Liver (tissue), 3 donors: ENCODE results near the gene TM9SF3.

Experiments used
- EGR1 ChIP-seq, 2 donors: IDR thresholded peaks; 2 replicates each; pipeline ENCODE4 v1.6.1; 2016 to 2018; ENCODE audit warnings: antibody characterized with exemption in 2 of 2, low read depth in 2 of 2
- FOXA1 ChIP-seq: IDR thresholded peaks from 2 replicates; pipeline ENCODE4 v1.6.1; 2016; ENCODE audit warnings: antibody characterized with exemption
- GABPA ChIP-seq, 2 donors: IDR thresholded peaks in 1 of 2; conservative IDR thresholded peaks in 1 of 2; 2 replicates each; pipeline ENCODE4 v1.6.1; 2016; ENCODE audit warnings: antibody characterized with exemption in 2 of 2, mild to moderate bottlenecking in 1 of 2, moderate library complexity in 1 of 2
- HNF4G ChIP-seq: IDR thresholded peaks from 2 replicates; pipeline ENCODE4 v1.6.1; 2016; ENCODE audit warnings: antibody characterized with exemption
- JUND ChIP-seq, 2 donors: IDR thresholded peaks; 2 replicates each; pipeline ENCODE4 v1.6.1; 2016; ENCODE audit warnings: antibody characterized with exemption in 2 of 2
- RAD21 ChIP-seq, 2 donors: IDR thresholded peaks; 2 replicates each; pipeline ENCODE4 v1.6.1; 2016; ENCODE audit warnings: antibody characterized with exemption in 2 of 2, mild to moderate bottlenecking in 2 of 2
- SP1 ChIP-seq: IDR thresholded peaks from 2 replicates; pipeline ENCODE4 v1.6.1; 2018; ENCODE audit warnings: antibody characterized with exemption, mild to moderate bottlenecking
- TAF1 ChIP-seq: conservative IDR thresholded peaks from 2 replicates; pipeline ENCODE4 v1.6.1; 2016; ENCODE audit warnings: antibody characterized with exemption, mild to moderate bottlenecking
- TF ChIP-seq, protein P1 (sequence below): IDR thresholded peaks from 2 replicates; pipeline ENCODE4 v1.6.1; 2016; ENCODE audit warnings: antibody characterized with exemption
- TF ChIP-seq, protein P2 (sequence below): fragments of 150-350 bp; IDR thresholded peaks from 2 replicates; pipeline ENCODE4 v1.5.1; 2017; ENCODE audit warnings: improper control_type of control experiment, low read depth, low read length; ENCODE audit not compliant: missing input control
- TF ChIP-seq, protein P3 (sequence below): IDR thresholded peaks from 2 replicates; pipeline ENCODE4 v1.6.1; 2016; ENCODE audit warnings: antibody characterized with exemption, mild to moderate bottlenecking
- TF ChIP-seq, protein P4 (sequence below): IDR thresholded peaks from 2 replicates; pipeline ENCODE4 v1.6.1; 2016; ENCODE audit warnings: antibody characterized with exemption
- TF ChIP-seq, protein P5 (sequence below): IDR thresholded peaks from 2 replicates; pipeline ENCODE4 v1.6.1; 2016; ENCODE audit warnings: antibody characterized with exemption
- donor health status: healthy.
- donor health status: healthy.

DNA sequence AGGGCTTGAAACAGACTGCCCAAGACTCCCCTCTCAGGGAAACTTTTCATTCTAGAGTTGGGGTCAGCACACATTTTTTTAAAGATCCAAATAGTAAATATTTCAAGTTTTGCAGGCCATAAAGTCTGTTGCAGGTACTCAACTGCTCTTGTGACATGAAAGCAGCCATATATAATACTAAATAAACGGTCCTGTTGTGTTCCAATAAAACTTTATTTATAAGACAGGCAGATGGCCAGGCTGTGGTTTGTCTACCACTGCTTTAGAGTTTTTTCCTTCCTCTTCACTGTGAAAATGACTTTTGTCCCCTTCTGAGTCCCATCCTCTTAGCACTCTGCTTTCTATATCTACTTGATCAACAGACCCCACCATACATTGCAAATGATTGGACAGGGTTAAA is 40.5 kb upstream of the TM9SF3 start:
- TF ChIP-seq, protein P1, sequence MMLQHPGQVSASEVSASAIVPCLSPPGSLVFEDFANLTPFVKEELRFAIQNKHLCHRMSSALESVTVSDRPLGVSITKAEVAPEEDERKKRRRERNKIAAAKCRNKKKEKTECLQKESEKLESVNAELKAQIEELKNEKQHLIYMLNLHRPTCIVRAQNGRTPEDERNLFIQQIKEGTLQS = no peak
- TF ChIP-seq, protein P2, sequence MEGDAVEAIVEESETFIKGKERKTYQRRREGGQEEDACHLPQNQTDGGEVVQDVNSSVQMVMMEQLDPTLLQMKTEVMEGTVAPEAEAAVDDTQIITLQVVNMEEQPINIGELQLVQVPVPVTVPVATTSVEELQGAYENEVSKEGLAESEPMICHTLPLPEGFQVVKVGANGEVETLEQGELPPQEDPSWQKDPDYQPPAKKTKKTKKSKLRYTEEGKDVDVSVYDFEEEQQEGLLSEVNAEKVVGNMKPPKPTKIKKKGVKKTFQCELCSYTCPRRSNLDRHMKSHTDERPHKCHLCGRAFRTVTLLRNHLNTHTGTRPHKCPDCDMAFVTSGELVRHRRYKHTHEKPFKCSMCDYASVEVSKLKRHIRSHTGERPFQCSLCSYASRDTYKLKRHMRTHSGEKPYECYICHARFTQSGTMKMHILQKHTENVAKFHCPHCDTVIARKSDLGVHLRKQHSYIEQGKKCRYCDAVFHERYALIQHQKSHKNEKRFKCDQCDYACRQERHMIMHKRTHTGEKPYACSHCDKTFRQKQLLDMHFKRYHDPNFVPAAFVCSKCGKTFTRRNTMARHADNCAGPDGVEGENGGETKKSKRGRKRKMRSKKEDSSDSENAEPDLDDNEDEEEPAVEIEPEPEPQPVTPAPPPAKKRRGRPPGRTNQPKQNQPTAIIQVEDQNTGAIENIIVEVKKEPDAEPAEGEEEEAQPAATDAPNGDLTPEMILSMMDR = no peak
- TF ChIP-seq JUND (IDR thresholded peaks at IDR 0.05) (no peak), HNF4G (no peak), EGR1 (IDR thresholded peaks at IDR 0.05; ENCODE audit: low read depth in 2 of 2) (no peak), SP1 (no peak), TAF1 (no peak), FOXA1 (no peak), RAD21 (IDR thresholded peaks at IDR 0.05) (no peak), GABPA (IDR thresholded peaks at IDR 0.05 in 1 of 2, conservative IDR thresholded peaks at IDR 0.05 in 1 of 2) (no peak)
- TF ChIP-seq, protein P3, sequence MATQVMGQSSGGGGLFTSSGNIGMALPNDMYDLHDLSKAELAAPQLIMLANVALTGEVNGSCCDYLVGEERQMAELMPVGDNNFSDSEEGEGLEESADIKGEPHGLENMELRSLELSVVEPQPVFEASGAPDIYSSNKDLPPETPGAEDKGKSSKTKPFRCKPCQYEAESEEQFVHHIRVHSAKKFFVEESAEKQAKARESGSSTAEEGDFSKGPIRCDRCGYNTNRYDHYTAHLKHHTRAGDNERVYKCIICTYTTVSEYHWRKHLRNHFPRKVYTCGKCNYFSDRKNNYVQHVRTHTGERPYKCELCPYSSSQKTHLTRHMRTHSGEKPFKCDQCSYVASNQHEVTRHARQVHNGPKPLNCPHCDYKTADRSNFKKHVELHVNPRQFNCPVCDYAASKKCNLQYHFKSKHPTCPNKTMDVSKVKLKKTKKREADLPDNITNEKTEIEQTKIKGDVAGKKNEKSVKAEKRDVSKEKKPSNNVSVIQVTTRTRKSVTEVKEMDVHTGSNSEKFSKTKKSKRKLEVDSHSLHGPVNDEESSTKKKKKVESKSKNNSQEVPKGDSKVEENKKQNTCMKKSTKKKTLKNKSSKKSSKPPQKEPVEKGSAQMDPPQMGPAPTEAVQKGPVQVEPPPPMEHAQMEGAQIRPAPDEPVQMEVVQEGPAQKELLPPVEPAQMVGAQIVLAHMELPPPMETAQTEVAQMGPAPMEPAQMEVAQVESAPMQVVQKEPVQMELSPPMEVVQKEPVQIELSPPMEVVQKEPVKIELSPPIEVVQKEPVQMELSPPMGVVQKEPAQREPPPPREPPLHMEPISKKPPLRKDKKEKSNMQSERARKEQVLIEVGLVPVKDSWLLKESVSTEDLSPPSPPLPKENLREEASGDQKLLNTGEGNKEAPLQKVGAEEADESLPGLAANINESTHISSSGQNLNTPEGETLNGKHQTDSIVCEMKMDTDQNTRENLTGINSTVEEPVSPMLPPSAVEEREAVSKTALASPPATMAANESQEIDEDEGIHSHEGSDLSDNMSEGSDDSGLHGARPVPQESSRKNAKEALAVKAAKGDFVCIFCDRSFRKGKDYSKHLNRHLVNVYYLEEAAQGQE = no peak
- TF ChIP-seq, protein P4, sequence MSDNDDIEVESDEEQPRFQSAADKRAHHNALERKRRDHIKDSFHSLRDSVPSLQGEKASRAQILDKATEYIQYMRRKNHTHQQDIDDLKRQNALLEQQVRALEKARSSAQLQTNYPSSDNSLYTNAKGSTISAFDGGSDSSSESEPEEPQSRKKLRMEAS = no peak
- TF ChIP-seq, protein P5, sequence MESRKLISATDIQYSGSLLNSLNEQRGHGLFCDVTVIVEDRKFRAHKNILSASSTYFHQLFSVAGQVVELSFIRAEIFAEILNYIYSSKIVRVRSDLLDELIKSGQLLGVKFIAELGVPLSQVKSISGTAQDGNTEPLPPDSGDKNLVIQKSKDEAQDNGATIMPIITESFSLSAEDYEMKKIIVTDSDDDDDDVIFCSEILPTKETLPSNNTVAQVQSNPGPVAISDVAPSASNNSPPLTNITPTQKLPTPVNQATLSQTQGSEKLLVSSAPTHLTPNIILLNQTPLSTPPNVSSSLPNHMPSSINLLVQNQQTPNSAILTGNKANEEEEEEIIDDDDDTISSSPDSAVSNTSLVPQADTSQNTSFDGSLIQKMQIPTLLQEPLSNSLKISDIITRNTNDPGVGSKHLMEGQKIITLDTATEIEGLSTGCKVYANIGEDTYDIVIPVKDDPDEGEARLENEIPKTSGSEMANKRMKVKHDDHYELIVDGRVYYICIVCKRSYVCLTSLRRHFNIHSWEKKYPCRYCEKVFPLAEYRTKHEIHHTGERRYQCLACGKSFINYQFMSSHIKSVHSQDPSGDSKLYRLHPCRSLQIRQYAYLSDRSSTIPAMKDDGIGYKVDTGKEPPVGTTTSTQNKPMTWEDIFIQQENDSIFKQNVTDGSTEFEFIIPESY = no peak
